ENCODE data around the gene MAGI2.

The MAGI2 gene

GRCh38 chr7:79288655-79289054 lies 164.8 kb downstream of the MAGI2 start:
- no peaks in the 10 kb centered on the region for H3K36me3 Mint-ChIP-seq (ENCODE audit: insufficient read depth)

GRCh38 chr7:79287981-79288380 lies 165.5 kb downstream of the MAGI2 start:
- H3K36me3 Mint-ChIP-seq (ENCODE audit: insufficient read depth) = no peaks in the 10 kb centered on the region
- no peak for ATAC-seq (replicated peaks; ENCODE audit: extremely low read depth, poor library complexity, severe bottlenecking)
- peaks cover 4% of the 10 kb centered on the region for H3K9me3 Mint-ChIP-seq
- H3K27me3 Mint-ChIP-seq = no peaks in the 10 kb centered on the region
- H3K4me3 Mint-ChIP-seq = no peak overlapping the region
- no peak overlapping the region for H3K27ac Mint-ChIP-seq (ENCODE audit: low read depth)
- DNase-seq (ENCODE audit: low spot score in 2 of 2) = no peak
- no peaks in the 10 kb centered on the region for H3K4me1 Mint-ChIP-seq

More at GRCh38 chr7:79288655-79289054, 164.8 kb downstream of the MAGI2 start:
- DNase-seq (ENCODE audit: low spot score in 2 of 2) (no peak), ATAC-seq (replicated peaks; ENCODE audit: extremely low read depth, poor library complexity, severe bottlenecking) (no peak)
- H3K27ac Mint-ChIP-seq (ENCODE audit: low read depth) = no peak overlapping the region
- H3K4me3 Mint-ChIP-seq = no peak overlapping the region
- H3K9me3 Mint-ChIP-seq = peaks cover 6% of the 10 kb centered on the region
- no peaks in the 10 kb centered on the region for H3K4me1 Mint-ChIP-seq
- no peaks in the 10 kb centered on the region for H3K27me3 Mint-ChIP-seq

- Mint-ChIP-seq H3K9me3 (no peaks in the 10 kb centered on the region), H3K4me3 (no peak overlapping the region), H3K27ac (ENCODE audit: low read depth) (no peak overlapping the region), H3K36me3 (ENCODE audit: insufficient read depth) (no peaks in the 10 kb centered on the region), H3K4me1 (no peaks in the 10 kb centered on the region), H3K27me3 (no peaks in the 10 kb centered on the region)
- DNase-seq (ENCODE audit: low spot score in 2 of 2) (no peak), ATAC-seq (replicated peaks; ENCODE audit: extremely low read depth, poor library complexity, severe bottlenecking) (no peak)
Measured at GRCh38 chr7:79286181-79286580, 167.3 kb downstream of the MAGI2 start.

GRCh38 chr7:79285756-79286155 lies 167.7 kb downstream of the MAGI2 start:
- H3K27me3 Mint-ChIP-seq = no peaks in the 10 kb centered on the region
- DNase-seq (ENCODE audit: low spot score in 2 of 2) = no peak
- no peak overlapping the region for H3K27ac Mint-ChIP-seq (ENCODE audit: low read depth)
- H3K4me1 Mint-ChIP-seq = no peaks in the 10 kb centered on the region
- no peak for ATAC-seq (replicated peaks; ENCODE audit: extremely low read depth, poor library complexity, severe bottlenecking)
- no peaks in the 10 kb centered on the region for H3K36me3 Mint-ChIP-seq (ENCODE audit: insufficient read depth)
- H3K9me3 Mint-ChIP-seq = no peaks in the 10 kb centered on the region
- no peak overlapping the region for H3K4me3 Mint-ChIP-seq

- Mint-ChIP-seq H3K4me3 (no peak overlapping the region), H3K9me3 (peaks cover 9% of the 10 kb centered on the region), H3K4me1 (no peaks in the 10 kb centered on the region), H3K27me3 (no peaks in the 10 kb centered on the region), H3K36me3 (ENCODE audit: insufficient read depth) (no peaks in the 10 kb centered on the region), H3K27ac (ENCODE audit: low read depth) (no peak overlapping the region)
- ATAC-seq (replicated peaks; ENCODE audit: extremely low read depth, poor library complexity, severe bottlenecking) = no peak
- no peak for DNase-seq (ENCODE audit: low spot score in 2 of 2)
Measured at GRCh38 chr7:79284211-79284610, 169.3 kb downstream of the MAGI2 start.

- DNase-seq (ENCODE audit: low spot score in 2 of 2) (no peak), ATAC-seq (replicated peaks; ENCODE audit: extremely low read depth, poor library complexity, severe bottlenecking) (no peak)
- peaks cover 16% of the 10 kb centered on the region for H3K9me3 Mint-ChIP-seq
- no peaks in the 10 kb centered on the region for H3K27me3 Mint-ChIP-seq
- H3K4me1 Mint-ChIP-seq = no peaks in the 10 kb centered on the region
- no peak overlapping the region for H3K4me3 Mint-ChIP-seq
- H3K27ac Mint-ChIP-seq (ENCODE audit: low read depth) = no peak overlapping the region
- H3K36me3 Mint-ChIP-seq (ENCODE audit: insufficient read depth) = no peaks in the 10 kb centered on the region
Measured at GRCh38 chr7:79282882-79283602, 170.4 kb downstream of the MAGI2 start.

GRCh38 chr7:79282070-79282694 lies 171.3 kb downstream of the MAGI2 start:
- Mint-ChIP-seq H3K27me3 (no peaks in the 10 kb centered on the region), H3K9me3 (peaks cover 20% of the 10 kb centered on the region), H3K27ac (ENCODE audit: low read depth) (no peak overlapping the region), H3K4me1 (no peaks in the 10 kb centered on the region), H3K4me3 (no peak overlapping the region), H3K36me3 (ENCODE audit: insufficient read depth) (no peaks in the 10 kb centered on the region)
- ATAC-seq (replicated peaks; ENCODE audit: extremely low read depth, poor library complexity, severe bottlenecking) = no peak
- no peak for DNase-seq (ENCODE audit: low spot score in 2 of 2)

- peaks cover 20% of the 10 kb centered on the region for H3K9me3 Mint-ChIP-seq
- DNase-seq (ENCODE audit: low spot score in 2 of 2) (no peak), ATAC-seq (replicated peaks; ENCODE audit: extremely low read depth, poor library complexity, severe bottlenecking) (no peak)
- H3K36me3 Mint-ChIP-seq (ENCODE audit: insufficient read depth) = no peaks in the 10 kb centered on the region
- no peaks in the 10 kb centered on the region for H3K27me3 Mint-ChIP-seq
- H3K27ac Mint-ChIP-seq (ENCODE audit: low read depth) = no peak overlapping the region
- H3K4me3 Mint-ChIP-seq = no peak overlapping the region
- H3K4me1 Mint-ChIP-seq = no peaks in the 10 kb centered on the region
Measured at GRCh38 chr7:79281426-79281825, 172.0 kb downstream of the MAGI2 start.

- no peaks in the 10 kb centered on the region for H3K4me1 Mint-ChIP-seq
- no peak for ATAC-seq (replicated peaks; ENCODE audit: extremely low read depth, poor library complexity, severe bottlenecking)
- H3K9me3 Mint-ChIP-seq = peaks cover 15% of the 10 kb centered on the region
- H3K4me3 Mint-ChIP-seq = no peak overlapping the region
- no peaks in the 10 kb centered on the region for H3K27me3 Mint-ChIP-seq
- H3K27ac Mint-ChIP-seq (ENCODE audit: low read depth) = no peak overlapping the region
- H3K36me3 Mint-ChIP-seq (ENCODE audit: insufficient read depth) = no peaks in the 10 kb centered on the region
- DNase-seq (ENCODE audit: low spot score in 2 of 2) = no peak
Measured at GRCh38 chr7:79272938-79273337, 180.5 kb downstream of the MAGI2 start.

GRCh38 chr7:79272066-79272669 lies 181.3 kb downstream of the MAGI2 start:
- peaks cover 11% of the 10 kb centered on the region for H3K9me3 Mint-ChIP-seq
- no peak overlapping the region for H3K27ac Mint-ChIP-seq (ENCODE audit: low read depth)
- H3K4me3 Mint-ChIP-seq = no peak overlapping the region
- no peaks in the 10 kb centered on the region for H3K27me3 Mint-ChIP-seq
- ATAC-seq (replicated peaks; ENCODE audit: extremely low read depth, poor library complexity, severe bottlenecking) (no peak), DNase-seq (ENCODE audit: low spot score in 2 of 2) (no peak)
- no peaks in the 10 kb centered on the region for H3K36me3 Mint-ChIP-seq (ENCODE audit: insufficient read depth)
- no peaks in the 10 kb centered on the region for H3K4me1 Mint-ChIP-seq

GRCh38 chr7:79268730-79269129 lies 184.7 kb downstream of the MAGI2 start:
- H3K27me3 Mint-ChIP-seq = no peaks in the 10 kb centered on the region
- H3K9me3 Mint-ChIP-seq = peaks cover 11% of the 10 kb centered on the region
- H3K4me1 Mint-ChIP-seq = no peaks in the 10 kb centered on the region
- ATAC-seq (replicated peaks; ENCODE audit: extremely low read depth, poor library complexity, severe bottlenecking) (no peak), DNase-seq (ENCODE audit: low spot score in 2 of 2) (no peak)
- H3K4me3 Mint-ChIP-seq = no peak overlapping the region
- no peak overlapping the region for H3K27ac Mint-ChIP-seq (ENCODE audit: low read depth)
- no peaks in the 10 kb centered on the region for H3K36me3 Mint-ChIP-seq (ENCODE audit: insufficient read depth)

- DNase-seq (ENCODE audit: low spot score in 2 of 2) (no peak), ATAC-seq (replicated peaks; ENCODE audit: extremely low read depth, poor library complexity, severe bottlenecking) (no peak)
- H3K27me3 Mint-ChIP-seq = no peaks in the 10 kb centered on the region
- H3K27ac Mint-ChIP-seq (ENCODE audit: low read depth) = no peak overlapping the region
- no peak overlapping the region for H3K4me3 Mint-ChIP-seq
- no peaks in the 10 kb centered on the region for H3K4me1 Mint-ChIP-seq
- peaks cover 11% of the 10 kb centered on the region for H3K9me3 Mint-ChIP-seq
- H3K36me3 Mint-ChIP-seq (ENCODE audit: insufficient read depth) = no peaks in the 10 kb centered on the region
Measured at GRCh38 chr7:79258826-79259225, 194.6 kb downstream of the MAGI2 start.

GRCh38 chr7:79257959-79258358 lies 195.5 kb downstream of the MAGI2 start:
- peaks cover 11% of the 10 kb centered on the region for H3K9me3 Mint-ChIP-seq
- ATAC-seq (replicated peaks; ENCODE audit: extremely low read depth, poor library complexity, severe bottlenecking) = no peak

More at GRCh38 chr7:79257959-79258358, 195.5 kb downstream of the MAGI2 start:
- no peaks in the 10 kb centered on the region for H3K27me3 Mint-ChIP-seq
- no peak overlapping the region for H3K4me3 Mint-ChIP-seq
- no peaks in the 10 kb centered on the region for H3K4me1 Mint-ChIP-seq
- H3K36me3 Mint-ChIP-seq (ENCODE audit: insufficient read depth) = no peaks in the 10 kb centered on the region
- no peak for DNase-seq (ENCODE audit: low spot score in 2 of 2)
- no peak overlapping the region for H3K27ac Mint-ChIP-seq (ENCODE audit: low read depth)

Measured in central memory CD8-positive, alpha-beta T cell (primary cell).